GM12864 (cell line): ENCODE measurements around the gene GJB4.

Source experiments
- DNase-seq: peaks from one replicate; pipeline ENCODE4 v3.0.0-alpha.2; 2011; ENCODE audit warnings: low read depth
- H3K4me3 ChIP-seq: 2 replicates; pipeline ENCODE4 v1.5.1; 2011; ENCODE audit warnings: mild to moderate bottlenecking, low read depth, low read length, control low read depth
- TF ChIP-seq, protein P1 (sequence below): IDR thresholded peaks from 2 replicates; pipeline ENCODE4 v1.5.1; 2011; ENCODE audit warnings: low read depth, mild to moderate bottlenecking, moderate library complexity, low read length, control low read depth, inconsistent platforms; ENCODE audit errors: missing control alignments

GJB4 gene

DNA sequence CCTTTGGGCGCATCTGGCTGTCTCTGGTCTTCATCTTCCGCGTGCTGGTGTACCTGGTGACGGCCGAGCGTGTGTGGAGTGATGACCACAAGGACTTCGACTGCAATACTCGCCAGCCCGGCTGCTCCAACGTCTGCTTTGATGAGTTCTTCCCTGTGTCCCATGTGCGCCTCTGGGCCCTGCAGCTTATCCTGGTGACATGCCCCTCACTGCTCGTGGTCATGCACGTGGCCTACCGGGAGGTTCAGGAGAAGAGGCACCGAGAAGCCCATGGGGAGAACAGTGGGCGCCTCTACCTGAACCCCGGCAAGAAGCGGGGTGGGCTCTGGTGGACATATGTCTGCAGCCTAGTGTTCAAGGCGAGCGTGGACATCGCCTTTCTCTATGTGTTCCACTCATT lies 2.2 kb upstream of the GJB4 start:
- no peak for DNase-seq
- TF ChIP-seq, protein P1, sequence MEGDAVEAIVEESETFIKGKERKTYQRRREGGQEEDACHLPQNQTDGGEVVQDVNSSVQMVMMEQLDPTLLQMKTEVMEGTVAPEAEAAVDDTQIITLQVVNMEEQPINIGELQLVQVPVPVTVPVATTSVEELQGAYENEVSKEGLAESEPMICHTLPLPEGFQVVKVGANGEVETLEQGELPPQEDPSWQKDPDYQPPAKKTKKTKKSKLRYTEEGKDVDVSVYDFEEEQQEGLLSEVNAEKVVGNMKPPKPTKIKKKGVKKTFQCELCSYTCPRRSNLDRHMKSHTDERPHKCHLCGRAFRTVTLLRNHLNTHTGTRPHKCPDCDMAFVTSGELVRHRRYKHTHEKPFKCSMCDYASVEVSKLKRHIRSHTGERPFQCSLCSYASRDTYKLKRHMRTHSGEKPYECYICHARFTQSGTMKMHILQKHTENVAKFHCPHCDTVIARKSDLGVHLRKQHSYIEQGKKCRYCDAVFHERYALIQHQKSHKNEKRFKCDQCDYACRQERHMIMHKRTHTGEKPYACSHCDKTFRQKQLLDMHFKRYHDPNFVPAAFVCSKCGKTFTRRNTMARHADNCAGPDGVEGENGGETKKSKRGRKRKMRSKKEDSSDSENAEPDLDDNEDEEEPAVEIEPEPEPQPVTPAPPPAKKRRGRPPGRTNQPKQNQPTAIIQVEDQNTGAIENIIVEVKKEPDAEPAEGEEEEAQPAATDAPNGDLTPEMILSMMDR, result no peak
- no peak overlapping the region for H3K4me3 ChIP-seq

DNA sequence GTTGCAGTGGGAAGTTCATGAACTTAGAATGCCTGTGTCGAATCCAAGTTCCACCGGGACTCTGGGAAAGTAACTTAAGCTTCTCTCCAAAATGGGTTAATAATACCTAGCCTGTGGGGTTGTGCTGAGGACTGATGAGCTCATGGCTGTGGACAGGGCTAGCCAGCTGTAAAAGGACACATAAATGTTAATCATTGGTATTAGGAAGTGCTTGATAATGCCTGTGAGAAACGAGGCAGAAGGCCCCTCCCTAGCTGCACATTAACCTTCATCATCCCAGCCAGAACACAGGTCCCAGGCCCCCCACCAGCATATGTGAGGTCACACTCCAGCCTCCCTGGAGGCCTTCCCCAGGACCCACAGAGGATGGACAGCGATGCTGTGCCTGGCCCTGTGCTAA lies 789 bp upstream of the GJB4 start:
- H3K4me3 ChIP-seq, result no peak overlapping the region
- no peak for DNase-seq
- TF ChIP-seq, protein P1, result no peak

DNA sequence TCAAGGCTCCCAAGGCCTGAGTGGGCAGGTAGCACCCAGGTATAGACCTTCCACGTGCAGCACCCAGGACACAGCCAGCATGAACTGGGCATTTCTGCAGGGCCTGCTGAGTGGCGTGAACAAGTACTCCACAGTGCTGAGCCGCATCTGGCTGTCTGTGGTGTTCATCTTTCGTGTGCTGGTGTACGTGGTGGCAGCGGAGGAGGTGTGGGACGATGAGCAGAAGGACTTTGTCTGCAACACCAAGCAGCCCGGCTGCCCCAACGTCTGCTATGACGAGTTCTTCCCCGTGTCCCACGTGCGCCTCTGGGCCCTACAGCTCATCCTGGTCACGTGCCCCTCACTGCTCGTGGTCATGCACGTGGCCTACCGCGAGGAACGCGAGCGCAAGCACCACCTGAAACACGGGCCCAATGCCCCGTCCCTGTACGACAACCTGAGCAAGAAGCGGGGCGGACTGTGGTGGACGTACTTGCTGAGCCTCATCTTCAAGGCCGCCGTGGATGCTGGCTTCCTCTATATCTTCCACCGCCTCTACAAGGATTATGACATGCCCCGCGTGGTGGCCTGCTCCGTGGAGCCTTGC lies 1.7 kb downstream of the GJB4 start:
- no peak overlapping the region for H3K4me3 ChIP-seq
- no peak for DNase-seq
- TF ChIP-seq, protein P1, result no peak

DNA sequence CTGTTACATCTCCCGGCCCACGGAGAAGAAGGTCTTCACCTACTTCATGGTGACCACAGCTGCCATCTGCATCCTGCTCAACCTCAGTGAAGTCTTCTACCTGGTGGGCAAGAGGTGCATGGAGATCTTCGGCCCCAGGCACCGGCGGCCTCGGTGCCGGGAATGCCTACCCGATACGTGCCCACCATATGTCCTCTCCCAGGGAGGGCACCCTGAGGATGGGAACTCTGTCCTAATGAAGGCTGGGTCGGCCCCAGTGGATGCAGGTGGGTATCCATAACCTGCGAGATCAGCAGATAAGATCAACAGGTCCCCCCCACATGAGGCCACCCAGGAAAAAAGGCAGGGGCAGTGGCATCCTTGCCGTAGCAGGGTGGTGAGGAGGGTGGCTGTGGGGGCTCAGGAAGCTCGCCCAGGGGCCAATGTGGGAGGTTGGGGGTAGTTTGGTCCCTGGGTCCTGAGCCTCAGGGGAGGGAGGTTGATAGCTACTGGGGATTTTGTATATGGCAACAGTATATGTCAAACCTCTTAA lies 2.3 kb downstream of the GJB4 start:
- no peak for DNase-seq
- TF ChIP-seq, protein P1, result no peak
- no peak overlapping the region for H3K4me3 ChIP-seq

DNA sequence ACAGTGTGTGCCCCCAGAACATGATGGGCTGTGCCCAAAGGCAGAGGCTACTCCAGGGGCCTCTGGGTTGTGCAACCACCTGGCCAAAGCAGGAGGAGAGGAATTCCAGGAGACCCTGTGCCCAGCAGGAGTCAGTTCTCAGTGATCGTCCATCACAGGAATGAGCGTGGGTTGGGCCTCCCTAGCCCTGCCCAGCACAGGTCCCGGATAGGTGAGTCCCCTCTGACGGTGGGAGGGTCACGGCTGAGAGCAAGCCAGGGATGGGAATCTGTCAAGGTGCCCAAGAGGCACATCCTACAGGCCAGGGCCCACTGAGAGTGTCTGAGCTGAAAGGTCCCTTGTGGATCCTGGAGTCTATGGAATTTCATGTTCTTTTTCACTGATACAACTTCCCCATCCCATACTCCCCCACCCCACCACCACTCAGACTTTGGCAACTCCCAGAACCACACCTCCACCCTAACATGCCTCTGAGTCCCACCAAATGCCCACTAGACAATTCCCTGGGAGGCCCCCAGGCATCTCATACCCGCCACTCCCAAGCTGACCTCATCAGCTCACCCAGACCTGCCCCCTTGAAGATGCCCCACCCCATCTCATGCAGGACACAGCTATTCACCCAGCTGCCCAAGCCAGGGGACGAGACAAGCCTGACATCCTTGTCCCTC lies 3.1 kb downstream of the GJB4 start:
- TF ChIP-seq, protein P1, result no peak
- no peak overlapping the region for H3K4me3 ChIP-seq
- DNase-seq, result no peak

DNA sequence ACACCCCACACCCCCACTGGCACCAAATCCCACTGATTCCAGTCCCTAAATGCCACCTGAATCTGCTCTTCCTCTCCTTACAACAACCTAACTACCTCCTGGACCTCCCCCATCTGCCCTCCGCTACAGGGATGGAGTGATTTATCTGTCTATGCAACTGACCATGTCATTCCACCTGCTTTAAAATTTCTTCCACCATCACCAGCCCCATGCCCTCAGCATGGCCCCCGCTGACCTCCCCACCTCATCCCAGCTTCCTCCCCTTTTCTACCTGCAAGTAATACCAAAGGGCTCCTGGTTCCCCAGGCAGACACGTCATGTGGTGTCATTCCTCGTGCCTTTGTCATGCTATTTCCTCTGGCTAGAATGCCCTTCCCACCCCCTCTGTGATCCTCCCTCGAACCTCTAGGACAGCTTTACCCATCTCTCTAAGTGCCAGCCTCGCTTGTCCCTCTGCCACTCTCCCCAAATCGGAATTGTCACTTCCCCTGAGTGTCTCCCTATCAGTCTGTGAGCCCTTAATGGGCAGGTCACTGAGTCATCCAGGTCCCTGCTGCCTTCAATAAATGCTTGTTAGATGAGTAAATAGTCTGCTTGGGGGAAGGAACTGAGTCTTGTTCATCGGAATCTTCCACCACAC lies 3.7 kb downstream of the GJB4 start:
- DNase-seq, result no peak

More for the DNA sequence above, 3.7 kb downstream of the GJB4 start:
- H3K4me3 ChIP-seq, result no peak overlapping the region
- TF ChIP-seq, protein P1, result no peak
